ENCODE measurements around the gene HLCS.

DNA sequence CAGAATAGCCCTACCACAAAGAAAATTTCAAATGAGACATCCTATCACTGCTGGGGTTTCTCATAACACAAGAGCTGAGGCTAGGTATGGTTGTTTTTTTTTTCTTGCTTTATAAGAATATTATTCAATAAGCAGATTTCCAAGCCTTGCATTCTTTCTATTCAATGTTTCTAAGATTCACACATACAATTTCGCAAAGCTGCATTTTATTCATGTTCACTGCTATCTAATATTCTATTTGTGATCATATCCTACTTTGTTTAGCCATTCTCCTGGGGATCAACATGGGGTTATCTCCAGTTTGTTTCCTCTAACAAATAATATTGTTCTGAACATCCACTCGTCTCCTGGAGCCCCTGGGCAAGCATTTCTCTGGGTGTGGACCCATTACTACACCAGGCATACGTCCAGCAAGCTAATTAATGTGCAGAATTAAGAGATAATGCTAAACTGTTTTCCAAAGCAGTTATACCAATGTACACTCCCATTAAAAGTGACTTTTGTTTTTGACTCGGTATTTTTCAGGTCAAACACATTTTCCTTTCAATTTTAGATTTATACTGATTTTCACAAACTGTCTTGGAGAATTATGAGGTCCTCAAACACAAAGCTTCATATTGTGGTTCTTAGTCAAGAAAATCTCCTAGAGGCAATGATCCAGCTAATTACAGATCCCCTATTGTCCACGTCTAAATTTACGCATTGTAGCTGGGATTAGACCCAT lies 15.7 kb upstream of the HLCS start:
- TF ChIP-seq CTCF (optimal IDR thresholded peaks at IDR 0.05 in 1 of 3, IDR thresholded peaks at IDR 0.05 in 1 of 3, conservative IDR thresholded peaks at IDR 0.05 in 1 of 3; ENCODE audit: extremely low read depth in 1 of 3, insufficient read depth in 2 of 3, low read length in 3 of 3) (no peak), EZH2 (IDR thresholded peaks at IDR 0.05; ENCODE audit: low read length) (no peak)
